ENCODE measurements around the gene CCDC88C.

Gene CCDC88C

DNA sequence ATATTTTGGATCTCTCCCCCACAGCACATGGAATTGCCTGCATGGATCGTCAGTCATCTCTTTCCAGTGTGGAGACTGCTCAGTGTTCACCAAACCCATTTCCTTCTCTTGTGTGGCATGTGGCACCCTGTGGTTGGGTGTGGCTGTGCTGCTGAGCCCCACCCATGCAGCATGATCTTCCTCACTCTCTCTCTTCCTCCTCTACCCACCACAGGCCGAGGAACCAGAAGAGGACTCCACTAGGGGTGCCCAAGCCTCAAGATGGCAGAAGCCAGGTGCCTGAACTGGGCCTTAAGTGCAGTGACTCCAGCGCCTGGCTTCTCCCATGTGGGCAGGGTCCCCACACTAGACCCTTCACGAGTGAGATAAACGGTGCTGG is 106.3 kb downstream of the CCDC88C start:
- H3K9me3 ChIP-seq (ENCODE audit: control insufficient read depth, low read depth, low read length): peaks cover 12% of the 10 kb centered on the region
- no peak overlapping the region for H3K4me3 ChIP-seq (ENCODE audit: low read length)
- no peak overlapping the region for H3K9ac ChIP-seq (ENCODE audit: low read length)
- peaks cover 57% of the 10 kb centered on the region for H3K36me3 ChIP-seq (ENCODE audit: control insufficient read depth, low read depth, low read length)
- no peaks in the 10 kb centered on the region for H3K27me3 ChIP-seq (ENCODE audit: control insufficient read depth, insufficient read depth, low read length)
- no peak overlapping the region for H3K27ac ChIP-seq (ENCODE audit: low read length)
- peaks cover 10% of the 10 kb centered on the region for H3K4me1 ChIP-seq (ENCODE audit: control insufficient read depth, low read depth, low read length)

DNA sequence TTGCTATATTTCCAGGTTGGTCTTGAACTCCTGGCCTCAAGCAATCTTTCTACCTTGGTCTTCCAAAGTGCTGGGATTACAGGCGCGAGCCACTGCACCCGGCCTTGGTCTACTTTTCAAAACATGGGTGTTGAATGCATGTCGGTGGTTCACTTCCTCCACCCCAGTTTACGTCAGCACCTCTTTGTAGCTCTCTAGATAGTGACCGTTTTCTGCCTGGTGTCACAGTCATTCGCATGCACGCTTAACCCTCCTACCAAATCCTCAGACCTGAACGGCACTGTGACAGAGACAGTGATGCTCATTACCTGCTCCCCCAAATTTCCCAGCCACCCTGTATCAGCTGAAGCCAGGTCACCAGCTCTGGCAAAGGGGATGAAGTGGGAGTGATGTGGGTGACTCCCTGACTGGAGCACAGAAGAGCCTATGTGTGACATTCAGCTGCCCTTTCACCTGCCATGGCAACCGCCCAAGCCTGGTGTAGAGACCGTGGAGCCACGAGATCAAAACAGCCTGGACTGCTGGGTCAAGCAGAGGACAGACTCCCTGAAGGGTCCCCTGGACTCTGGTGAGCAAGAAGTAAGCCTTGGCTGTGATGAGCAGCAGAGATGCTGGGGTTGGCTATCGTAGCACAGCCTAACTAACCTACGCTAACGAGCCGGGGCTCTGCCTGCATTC is 106.9 kb downstream of the CCDC88C start:
- no peak overlapping the region for H3K9ac ChIP-seq (ENCODE audit: low read length)
- no peak overlapping the region for H3K27ac ChIP-seq (ENCODE audit: low read length)
- H3K4me1 ChIP-seq (ENCODE audit: control insufficient read depth, low read depth, low read length): peaks cover 16% of the 10 kb centered on the region
- H3K27me3 ChIP-seq (ENCODE audit: control insufficient read depth, insufficient read depth, low read length): no peaks in the 10 kb centered on the region
- H3K36me3 ChIP-seq (ENCODE audit: control insufficient read depth, low read depth, low read length): peaks cover 56% of the 10 kb centered on the region
- peaks cover 12% of the 10 kb centered on the region for H3K9me3 ChIP-seq (ENCODE audit: control insufficient read depth, low read depth, low read length)
- H3K4me3 ChIP-seq (ENCODE audit: low read length): no peak overlapping the region

DNA sequence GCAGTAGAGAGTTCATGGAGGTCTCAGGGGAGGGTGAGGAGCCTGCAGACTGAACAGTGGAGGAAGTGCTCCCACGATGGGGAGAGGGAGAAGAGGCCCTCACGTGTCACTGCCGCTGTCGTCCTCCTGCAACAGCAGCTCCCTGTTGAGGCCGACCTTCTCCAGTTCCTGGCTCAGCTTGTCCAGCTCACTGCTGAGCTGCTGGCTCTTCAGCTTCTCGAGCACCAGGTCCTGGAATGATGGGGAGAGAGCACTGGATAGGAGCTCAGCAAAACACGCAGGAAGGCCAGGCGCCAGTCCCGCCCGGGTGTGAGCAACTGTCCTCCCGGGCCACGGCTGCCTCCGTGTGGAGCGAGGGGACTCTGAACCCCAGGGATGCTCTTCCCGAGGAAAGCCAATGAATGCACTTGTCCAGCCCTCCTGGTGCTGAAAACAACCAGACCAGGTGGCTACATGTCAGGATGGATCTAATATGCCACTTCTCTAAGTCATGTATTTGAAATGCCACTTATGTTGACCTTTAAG is 107.8 kb downstream of the CCDC88C start:
- Histone ChIP-seq H3K27me3 (ENCODE audit: control insufficient read depth, insufficient read depth, low read length) (no peaks in the 10 kb centered on the region), H3K36me3 (ENCODE audit: control insufficient read depth, low read depth, low read length) (peaks cover 47% of the 10 kb centered on the region), H3K9me3 (ENCODE audit: control insufficient read depth, low read depth, low read length) (peaks cover 12% of the 10 kb centered on the region), H3K9ac (ENCODE audit: low read length) (no peak overlapping the region), H3K4me1 (ENCODE audit: control insufficient read depth, low read depth, low read length) (peaks cover 23% of the 10 kb centered on the region), H3K4me3 (ENCODE audit: low read length) (no peak overlapping the region), H3K27ac (ENCODE audit: low read length) (no peak overlapping the region)

DNA sequence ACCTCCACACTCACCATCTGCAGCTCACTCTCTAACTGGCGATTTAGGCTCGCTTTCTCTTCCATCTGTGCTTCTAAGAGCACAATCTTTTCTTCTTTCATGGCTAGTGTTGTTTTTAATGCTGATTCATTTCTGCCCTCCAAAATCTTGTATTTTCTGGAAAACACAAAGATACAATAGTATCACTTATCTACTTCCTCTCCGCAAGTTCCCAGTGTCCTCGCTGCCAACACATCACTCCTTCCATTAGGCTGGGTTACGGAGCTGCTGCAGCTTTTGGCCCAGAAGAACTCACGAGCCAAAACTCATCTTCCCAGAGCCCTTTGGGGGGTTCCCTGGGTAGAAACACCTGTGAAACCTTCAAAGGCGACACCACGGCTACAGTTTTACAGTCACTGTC is 109.3 kb downstream of the CCDC88C start:
- Histone ChIP-seq H3K9ac (ENCODE audit: low read length) (no peak overlapping the region), H3K4me1 (ENCODE audit: control insufficient read depth, low read depth, low read length) (peaks cover 31% of the 10 kb centered on the region), H3K27me3 (ENCODE audit: control insufficient read depth, insufficient read depth, low read length) (peaks cover 5% of the 10 kb centered on the region), H3K4me3 (ENCODE audit: low read length) (no peak overlapping the region), H3K9me3 (ENCODE audit: control insufficient read depth, low read depth, low read length) (peaks cover 1% of the 10 kb centered on the region), H3K27ac (ENCODE audit: low read length) (no peak overlapping the region), H3K36me3 (ENCODE audit: control insufficient read depth, low read depth, low read length) (peaks cover 32% of the 10 kb centered on the region)

DNA sequence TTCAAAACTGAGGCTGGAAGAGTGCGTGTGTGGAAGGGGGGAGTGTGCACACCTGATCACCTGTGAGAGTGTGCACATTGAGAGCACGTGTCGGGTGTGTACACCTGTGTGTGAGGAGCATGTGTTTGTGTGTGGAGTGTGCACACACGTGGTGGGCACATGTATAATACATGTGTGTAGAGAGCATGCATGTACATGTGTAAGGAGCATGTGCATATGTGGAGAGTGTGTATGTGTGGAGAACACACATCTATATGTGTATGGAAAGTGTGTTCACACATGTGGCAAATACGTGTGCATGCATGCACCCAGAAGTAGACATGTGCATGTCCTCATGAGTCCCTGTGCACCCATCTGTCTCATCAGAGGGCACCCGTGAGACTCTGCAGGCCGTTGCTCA is 110.0 kb downstream of the CCDC88C start:
- Histone ChIP-seq H3K4me3 (ENCODE audit: low read length) (no peak overlapping the region), H3K27ac (ENCODE audit: low read length) (no peak overlapping the region), H3K4me1 (ENCODE audit: control insufficient read depth, low read depth, low read length) (peaks cover 34% of the 10 kb centered on the region), H3K27me3 (ENCODE audit: control insufficient read depth, insufficient read depth, low read length) (peaks cover 5% of the 10 kb centered on the region), H3K9ac (ENCODE audit: low read length) (no peak overlapping the region), H3K36me3 (ENCODE audit: control insufficient read depth, low read depth, low read length) (peaks cover 26% of the 10 kb centered on the region), H3K9me3 (ENCODE audit: control insufficient read depth, low read depth, low read length) (no peaks in the 10 kb centered on the region)

DNA sequence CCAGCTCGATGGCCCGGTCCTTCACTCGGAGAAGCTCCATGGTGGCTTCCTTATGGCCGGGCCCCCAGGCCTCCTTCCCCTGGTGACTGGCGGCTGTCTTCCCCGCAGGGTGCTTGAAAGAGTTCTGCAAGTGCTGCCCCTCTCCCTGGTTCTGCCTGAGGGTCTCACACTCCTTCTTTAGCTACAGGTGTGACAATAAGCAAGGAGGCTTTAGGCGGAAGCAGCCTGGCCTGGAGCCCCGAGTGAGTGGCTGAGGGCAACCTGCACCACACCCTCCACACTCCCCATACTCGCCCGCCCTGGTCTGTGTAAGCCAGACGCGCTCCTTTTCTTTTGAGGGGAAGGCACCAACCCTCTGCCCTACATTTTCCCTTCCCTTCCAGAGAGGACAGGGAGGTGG is 110.6 kb downstream of the CCDC88C start:
- no peak overlapping the region for H3K9ac ChIP-seq (ENCODE audit: low read length)
- peaks cover 34% of the 10 kb centered on the region for H3K4me1 ChIP-seq (ENCODE audit: control insufficient read depth, low read depth, low read length)
- H3K27ac ChIP-seq (ENCODE audit: low read length): no peak overlapping the region
- H3K36me3 ChIP-seq (ENCODE audit: control insufficient read depth, low read depth, low read length): peaks cover 27% of the 10 kb centered on the region
- H3K9me3 ChIP-seq (ENCODE audit: control insufficient read depth, low read depth, low read length): no peaks in the 10 kb centered on the region
- H3K27me3 ChIP-seq (ENCODE audit: control insufficient read depth, insufficient read depth, low read length): peaks cover 5% of the 10 kb centered on the region
- H3K4me3 ChIP-seq (ENCODE audit: low read length): no peak overlapping the region

DNA sequence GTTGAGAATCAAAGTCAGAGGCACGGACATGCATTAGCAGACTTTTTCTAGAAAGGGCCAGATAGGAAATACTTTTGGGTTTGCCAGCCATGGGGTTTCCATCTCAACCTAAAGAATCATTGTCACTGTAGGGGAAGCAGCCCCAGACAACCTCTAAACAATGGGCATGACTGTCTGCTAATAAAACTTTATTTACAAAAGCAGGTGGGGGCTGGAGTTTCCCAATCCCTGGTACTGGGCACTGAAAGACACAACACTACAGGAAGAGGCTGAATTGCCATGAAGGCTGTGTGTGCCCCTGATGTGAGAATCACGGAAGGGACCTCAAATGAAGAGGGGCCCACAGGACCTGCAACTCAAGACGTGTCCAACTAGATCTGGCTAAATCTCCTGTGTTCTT is 111.1 kb downstream of the CCDC88C start:
- Histone ChIP-seq H3K36me3 (ENCODE audit: control insufficient read depth, low read depth, low read length) (peaks cover 30% of the 10 kb centered on the region), H3K9ac (ENCODE audit: low read length) (no peak overlapping the region)

DNA sequence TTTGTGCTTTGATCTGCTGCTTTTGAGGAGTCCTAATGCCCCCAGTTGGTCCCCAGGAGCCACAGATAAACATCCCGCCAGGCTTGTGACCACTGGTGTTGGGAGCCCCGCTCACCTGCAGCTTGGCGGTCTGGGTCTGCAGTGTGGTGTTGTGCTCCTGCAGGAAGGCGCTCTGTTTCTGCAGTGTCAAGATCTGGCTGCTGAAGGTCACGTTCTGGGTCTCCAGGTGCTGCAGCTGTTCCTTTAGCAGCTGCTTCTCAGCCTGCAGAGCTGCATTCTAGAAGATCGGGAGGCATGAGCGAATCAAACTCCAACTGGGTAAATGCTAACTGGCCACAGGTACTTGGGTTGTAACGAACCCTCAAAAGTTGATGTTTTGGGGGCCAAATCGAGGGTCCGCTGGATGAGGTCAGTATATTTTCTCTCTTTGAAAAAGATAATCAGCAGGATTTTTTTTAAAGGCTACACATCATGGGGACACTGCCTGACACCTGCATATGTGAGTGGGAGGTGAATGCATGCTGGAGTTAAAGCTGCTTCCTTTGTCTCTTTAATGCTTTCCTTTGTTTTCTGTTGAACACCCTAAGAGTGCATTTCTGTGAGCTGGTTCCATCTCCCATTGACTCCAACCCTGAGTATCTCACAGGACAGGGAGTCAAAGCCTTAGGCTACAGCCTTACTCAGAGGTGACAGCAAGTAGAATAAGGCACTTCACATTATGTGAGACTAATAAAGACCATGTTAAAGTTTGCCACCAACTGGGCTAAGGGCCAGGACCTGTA is 111.8 kb downstream of the CCDC88C start:
- H3K9me3 ChIP-seq (ENCODE audit: control insufficient read depth, low read depth, low read length): no peaks in the 10 kb centered on the region
- H3K9ac ChIP-seq (ENCODE audit: low read length): peak overlapping the region; percentile 3
- peaks cover 34% of the 10 kb centered on the region for H3K4me1 ChIP-seq (ENCODE audit: control insufficient read depth, low read depth, low read length)
- peak overlapping the region; percentile 61 for H3K27ac ChIP-seq (ENCODE audit: low read length)
- H3K4me3 ChIP-seq (ENCODE audit: low read length): no peak overlapping the region
- peaks cover 5% of the 10 kb centered on the region for H3K27me3 ChIP-seq (ENCODE audit: control insufficient read depth, insufficient read depth, low read length)
- peaks cover 27% of the 10 kb centered on the region for H3K36me3 ChIP-seq (ENCODE audit: control insufficient read depth, low read depth, low read length)

More for the DNA sequence above, 111.1 kb downstream of the CCDC88C start:
- H3K9me3 ChIP-seq (ENCODE audit: control insufficient read depth, low read depth, low read length): no peaks in the 10 kb centered on the region
- no peak overlapping the region for H3K4me3 ChIP-seq (ENCODE audit: low read length)
- H3K4me1 ChIP-seq (ENCODE audit: control insufficient read depth, low read depth, low read length): peaks cover 34% of the 10 kb centered on the region
- peak overlapping the region; percentile 61 for H3K27ac ChIP-seq (ENCODE audit: low read length)
- peaks cover 5% of the 10 kb centered on the region for H3K27me3 ChIP-seq (ENCODE audit: control insufficient read depth, insufficient read depth, low read length)

DNA sequence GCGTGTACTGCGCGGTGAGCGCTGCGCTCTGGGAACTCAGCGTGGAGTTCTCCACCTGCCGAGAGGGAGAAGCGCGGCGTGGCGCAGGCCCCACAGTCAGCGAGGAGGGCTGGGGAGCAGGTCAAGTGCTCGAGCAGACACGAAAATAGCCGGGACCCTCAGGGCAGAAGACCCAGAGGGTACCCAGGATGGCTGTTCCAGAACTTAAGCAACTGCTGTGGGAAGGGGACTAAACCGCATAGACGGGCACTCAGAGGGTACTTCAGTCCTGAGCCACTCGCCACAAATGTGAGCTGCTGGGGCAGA is 113.7 kb downstream of the CCDC88C start:
- H3K9ac ChIP-seq (ENCODE audit: low read length): peak overlapping the region; percentile 37
- no peaks in the 10 kb centered on the region for H3K9me3 ChIP-seq (ENCODE audit: control insufficient read depth, low read depth, low read length)
- H3K27me3 ChIP-seq (ENCODE audit: control insufficient read depth, insufficient read depth, low read length): peaks cover 5% of the 10 kb centered on the region
- H3K27ac ChIP-seq (ENCODE audit: low read length): no peak overlapping the region
- H3K36me3 ChIP-seq (ENCODE audit: control insufficient read depth, low read depth, low read length): peaks cover 36% of the 10 kb centered on the region
- H3K4me3 ChIP-seq (ENCODE audit: low read length): peak overlapping the region; percentile 43
- peaks cover 34% of the 10 kb centered on the region for H3K4me1 ChIP-seq (ENCODE audit: control insufficient read depth, low read depth, low read length)

DNA sequence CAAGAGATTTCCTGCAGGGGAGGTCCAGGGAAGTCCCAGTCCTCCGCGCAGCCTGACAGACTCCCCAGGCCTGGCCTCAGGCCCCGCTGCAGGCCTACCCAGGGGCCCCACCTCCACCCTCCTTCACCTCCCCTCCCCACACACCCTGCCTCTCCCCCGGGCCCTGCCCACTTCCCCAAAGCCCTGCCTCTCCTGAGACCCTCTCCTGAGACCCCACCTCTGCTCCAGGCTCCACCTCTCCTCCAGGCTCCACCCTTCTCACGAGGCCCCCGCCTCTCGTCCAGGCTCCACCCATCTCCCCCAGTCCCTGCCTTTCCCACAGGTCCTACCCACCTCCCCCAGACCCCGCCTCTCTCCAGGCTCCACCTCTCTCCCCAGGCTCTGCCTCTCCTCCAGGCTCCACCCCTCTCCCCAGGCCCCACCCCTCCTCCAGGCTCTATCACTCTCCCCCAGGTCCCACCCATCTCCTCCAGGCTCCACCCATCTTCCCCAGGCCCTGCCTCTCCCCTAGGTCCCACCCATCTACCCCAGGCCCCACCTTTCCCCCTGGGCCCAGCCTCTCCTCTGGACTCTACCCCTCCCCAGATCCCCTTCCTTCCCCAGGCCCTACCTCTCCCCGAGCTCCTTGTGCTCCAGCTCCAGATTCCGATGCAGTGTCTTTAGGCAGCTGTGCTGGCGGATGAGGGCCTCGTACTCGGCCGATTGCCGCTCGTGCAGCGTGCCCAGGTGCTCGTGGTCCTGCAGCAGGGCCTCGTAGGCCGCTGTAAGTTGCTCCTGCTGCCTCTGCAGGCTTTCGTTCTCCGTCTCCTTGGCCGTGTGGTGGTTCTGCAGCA is 114.3 kb downstream of the CCDC88C start:
- Histone ChIP-seq H3K9ac (ENCODE audit: low read length) (peak overlapping the region; percentile 37), H3K4me1 (ENCODE audit: control insufficient read depth, low read depth, low read length) (peaks cover 34% of the 10 kb centered on the region), H3K27me3 (ENCODE audit: control insufficient read depth, insufficient read depth, low read length) (peaks cover 5% of the 10 kb centered on the region), H3K9me3 (ENCODE audit: control insufficient read depth, low read depth, low read length) (no peaks in the 10 kb centered on the region), H3K4me3 (ENCODE audit: low read length) (peak overlapping the region; percentile 43), H3K36me3 (ENCODE audit: control insufficient read depth, low read depth, low read length) (peaks cover 33% of the 10 kb centered on the region), H3K27ac (ENCODE audit: low read length) (no peak overlapping the region)

DNA sequence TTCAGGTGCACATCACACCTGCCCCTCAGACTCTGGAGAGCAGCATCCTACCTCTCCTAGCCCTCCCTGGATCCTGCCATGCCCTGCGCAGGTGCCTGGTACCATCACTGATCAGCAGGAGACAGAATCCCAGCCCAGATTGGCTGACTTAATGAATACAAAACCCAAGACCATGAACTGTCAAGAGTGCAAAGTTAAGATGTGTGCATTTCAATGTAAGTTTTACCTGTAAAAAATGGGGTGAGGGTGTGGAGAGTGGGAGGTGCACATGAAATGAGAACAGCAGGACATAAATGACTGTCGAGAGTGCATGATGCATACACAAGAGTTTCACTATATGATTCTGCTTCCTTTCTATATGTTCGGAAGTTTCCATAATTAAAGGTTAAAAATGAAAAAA is 115.2 kb downstream of the CCDC88C start:
- Histone ChIP-seq H3K27ac (ENCODE audit: low read length) (no peak overlapping the region), H3K9ac (ENCODE audit: low read length) (no peak overlapping the region), H3K9me3 (ENCODE audit: control insufficient read depth, low read depth, low read length) (no peaks in the 10 kb centered on the region), H3K4me3 (ENCODE audit: low read length) (no peak overlapping the region), H3K4me1 (ENCODE audit: control insufficient read depth, low read depth, low read length) (peaks cover 34% of the 10 kb centered on the region), H3K36me3 (ENCODE audit: control insufficient read depth, low read depth, low read length) (peaks cover 24% of the 10 kb centered on the region), H3K27me3 (ENCODE audit: control insufficient read depth, insufficient read depth, low read length) (peaks cover 5% of the 10 kb centered on the region)

All from iPS-18a (cell line).